ENCODE results near the gene NUP133. TPM values are rescaled to one million over a fixed set of nuclear protein-coding genes. Genes with fewer than 3 reads are reported as not detected.
A peak's percentile ranks its signal among the peaks of the same experiment; 100 is the strongest.

The NUP133 gene
- total RNA-seq, 1 donor from 2014 or later, result 66.1 TPM

- TF ChIP-seq, protein P1, sequence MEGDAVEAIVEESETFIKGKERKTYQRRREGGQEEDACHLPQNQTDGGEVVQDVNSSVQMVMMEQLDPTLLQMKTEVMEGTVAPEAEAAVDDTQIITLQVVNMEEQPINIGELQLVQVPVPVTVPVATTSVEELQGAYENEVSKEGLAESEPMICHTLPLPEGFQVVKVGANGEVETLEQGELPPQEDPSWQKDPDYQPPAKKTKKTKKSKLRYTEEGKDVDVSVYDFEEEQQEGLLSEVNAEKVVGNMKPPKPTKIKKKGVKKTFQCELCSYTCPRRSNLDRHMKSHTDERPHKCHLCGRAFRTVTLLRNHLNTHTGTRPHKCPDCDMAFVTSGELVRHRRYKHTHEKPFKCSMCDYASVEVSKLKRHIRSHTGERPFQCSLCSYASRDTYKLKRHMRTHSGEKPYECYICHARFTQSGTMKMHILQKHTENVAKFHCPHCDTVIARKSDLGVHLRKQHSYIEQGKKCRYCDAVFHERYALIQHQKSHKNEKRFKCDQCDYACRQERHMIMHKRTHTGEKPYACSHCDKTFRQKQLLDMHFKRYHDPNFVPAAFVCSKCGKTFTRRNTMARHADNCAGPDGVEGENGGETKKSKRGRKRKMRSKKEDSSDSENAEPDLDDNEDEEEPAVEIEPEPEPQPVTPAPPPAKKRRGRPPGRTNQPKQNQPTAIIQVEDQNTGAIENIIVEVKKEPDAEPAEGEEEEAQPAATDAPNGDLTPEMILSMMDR (conservative IDR thresholded peaks at IDR 0.05), result no peak
- Mint-ChIP-seq H3K4me1 (no peaks in the 10 kb centered on the region), H3K27me3 (ENCODE audit: low read depth) (no peaks in the 10 kb centered on the region), H3K36me3 (ENCODE audit: low read depth) (peaks cover 9% of the 10 kb centered on the region), H3K9me3 (no peaks in the 10 kb centered on the region), H3K4me3 (no peak overlapping the region), H3K27ac (ENCODE audit: unreplicated experiment) (no peak overlapping the region)
- DNase-seq (ENCODE audit: low read depth, low spot score), result no peak
Measured at GRCh38 chr1:229459815-229460214, 48.3 kb downstream of the NUP133 start.

DNA sequence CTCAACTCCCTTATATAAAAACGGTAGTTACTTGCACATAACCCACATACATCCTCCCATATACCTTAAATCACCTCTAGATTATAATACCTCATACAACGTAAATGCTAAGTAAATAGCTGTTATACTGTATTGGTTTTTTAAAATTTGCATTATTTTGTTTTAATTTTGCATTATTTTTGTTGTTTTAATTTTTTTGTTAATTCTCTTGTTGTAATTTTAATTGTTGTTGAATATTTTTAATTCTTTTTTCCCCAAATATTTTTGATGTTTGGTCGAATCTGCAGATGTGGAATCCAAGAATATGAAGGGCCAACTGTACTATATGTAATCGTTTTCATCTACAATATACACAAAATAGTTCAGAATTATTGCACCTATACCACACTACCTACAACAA lies 50.7 kb downstream of the NUP133 start:
- TF ChIP-seq, protein P1 (conservative IDR thresholded peaks at IDR 0.05), result no peak
- H3K4me3 Mint-ChIP-seq, result no peak overlapping the region
- no peaks in the 10 kb centered on the region for H3K9me3 Mint-ChIP-seq
- DNase-seq (ENCODE audit: low read depth, low spot score), result no peak
- no peak overlapping the region for H3K27ac Mint-ChIP-seq (ENCODE audit: unreplicated experiment)
- H3K36me3 Mint-ChIP-seq (ENCODE audit: low read depth), result peaks cover 6% of the 10 kb centered on the region
- H3K4me1 Mint-ChIP-seq, result no peaks in the 10 kb centered on the region
- no peaks in the 10 kb centered on the region for H3K27me3 Mint-ChIP-seq (ENCODE audit: low read depth)

GRCh38 chr1:229456016-229456415 lies 52.1 kb downstream of the NUP133 start:
- TF ChIP-seq, protein P1 (conservative IDR thresholded peaks at IDR 0.05), result no peak
- no peaks in the 10 kb centered on the region for H3K9me3 Mint-ChIP-seq
- no peak overlapping the region for H3K27ac Mint-ChIP-seq (ENCODE audit: unreplicated experiment)
- H3K36me3 Mint-ChIP-seq (ENCODE audit: low read depth), result peaks cover 6% of the 10 kb centered on the region
- H3K4me1 Mint-ChIP-seq, result no peaks in the 10 kb centered on the region
- no peak overlapping the region for H3K4me3 Mint-ChIP-seq
- H3K27me3 Mint-ChIP-seq (ENCODE audit: low read depth), result no peaks in the 10 kb centered on the region
- no peak for DNase-seq (ENCODE audit: low read depth, low spot score)

GRCh38 chr1:229454056-229454455 lies 54.1 kb downstream of the NUP133 start:
- no peaks in the 10 kb centered on the region for H3K4me1 Mint-ChIP-seq
- no peak overlapping the region for H3K27ac Mint-ChIP-seq (ENCODE audit: unreplicated experiment)
- H3K36me3 Mint-ChIP-seq (ENCODE audit: low read depth), result no peaks in the 10 kb centered on the region
- TF ChIP-seq, protein P1 (conservative IDR thresholded peaks at IDR 0.05), result no peak
- H3K9me3 Mint-ChIP-seq, result no peaks in the 10 kb centered on the region
- H3K4me3 Mint-ChIP-seq, result no peak overlapping the region
- DNase-seq (ENCODE audit: low read depth, low spot score), result no peak
- no peaks in the 10 kb centered on the region for H3K27me3 Mint-ChIP-seq (ENCODE audit: low read depth)

- Mint-ChIP-seq H3K36me3 (ENCODE audit: low read depth) (peaks cover 5% of the 10 kb centered on the region), H3K9me3 (no peaks in the 10 kb centered on the region), H3K4me1 (no peaks in the 10 kb centered on the region), H3K4me3 (no peak overlapping the region), H3K27me3 (ENCODE audit: low read depth) (no peaks in the 10 kb centered on the region), H3K27ac (ENCODE audit: unreplicated experiment) (no peak overlapping the region)
- TF ChIP-seq, protein P1 (conservative IDR thresholded peaks at IDR 0.05), result peak; percentile 66
- DNase-seq (ENCODE audit: low read depth, low spot score), result no peak
Measured at GRCh38 chr1:229452956-229453801, 55.0 kb downstream of the NUP133 start.

All from neural crest cell (in vitro differentiated cells).